HEK293 (cell line): ENCODE measurements around the gene GAL.

ENCODE experiments used
- OVOL3 ChIP-seq: fragments of 450-650 bp; formaldehyde crosslinking; IDR thresholded peaks from 2 replicates; pipeline ENCODE4 v1.5.1; 2016; ENCODE audit warnings: missing biosample characterization, missing genetic modification characterization
- PBX3 ChIP-seq: sonication (generic); formaldehyde crosslinking; IDR thresholded peaks from 2 replicates; pipeline ENCODE4 v1.8.1; 2022; ENCODE audit warnings: mild to moderate bottlenecking, moderate library complexity, missing genetic modification reagents
- RBAK ChIP-seq: fragments of 450-650 bp; formaldehyde crosslinking; IDR thresholded peaks from 2 replicates; pipeline ENCODE4 v1.5.1; 2016; ENCODE audit warnings: missing biosample characterization, missing genetic modification characterization
- SCRT1 ChIP-seq: fragments of 450-650 bp; formaldehyde crosslinking; IDR thresholded peaks from 2 replicates; pipeline ENCODE4 v1.5.1; 2016; ENCODE audit warnings: missing biosample characterization, missing genetic modification characterization, borderline replicate concordance
- SETDB1 ChIP-seq: IDR thresholded peaks from one replicate; pipeline ENCODE4 v1.6.1; 2017; ENCODE audit warnings: mild to moderate bottlenecking, low read length, moderate library complexity, mixed read lengths; ENCODE audit not compliant: insufficient read length
- TCF7L2 ChIP-seq: IDR thresholded peaks from 2 replicates; pipeline ENCODE4 v1.6.1; 2011; ENCODE audit warnings: low read depth, mild to moderate bottlenecking, inconsistent platforms, low read length, moderate library complexity, borderline replicate concordance
- TSHZ1 ChIP-seq: fragments of 450-650 bp; formaldehyde crosslinking; IDR thresholded peaks from 2 replicates; pipeline ENCODE4 v1.5.1; 2016; ENCODE audit warnings: missing biosample characterization, missing genetic modification characterization, borderline replicate concordance
- ZBTB1 ChIP-seq: fragments of 450-650 bp; formaldehyde crosslinking; IDR thresholded peaks from 2 replicates; pipeline ENCODE4 v1.5.1; 2016; ENCODE audit warnings: missing biosample characterization, missing genetic modification characterization
- ZBTB49 ChIP-seq: fragments of 450-650 bp; formaldehyde crosslinking; IDR thresholded peaks from 2 replicates; pipeline ENCODE4 v1.5.1; 2016; ENCODE audit warnings: missing biosample characterization, missing genetic modification characterization, low read depth
- ZBTB8A ChIP-seq: fragments of 450-650 bp; formaldehyde crosslinking; IDR thresholded peaks from 2 replicates; pipeline ENCODE4 v1.5.1; 2016; ENCODE audit warnings: missing biosample characterization, missing genetic modification characterization
- ZEB2 ChIP-seq: fragments of 450-650 bp; formaldehyde crosslinking; IDR thresholded peaks from 2 replicates; pipeline ENCODE4 v1.5.1; 2016; ENCODE audit warnings: missing biosample characterization, missing genetic modification characterization
- ZNF138 ChIP-seq: fragments of 450-650 bp; formaldehyde crosslinking; IDR thresholded peaks from 2 replicates; pipeline ENCODE4 v1.5.1; 2016; ENCODE audit warnings: missing biosample characterization, missing genetic modification characterization, borderline replicate concordance
- ZNF18 ChIP-seq: fragments of 450-650 bp; formaldehyde crosslinking; IDR thresholded peaks from 2 replicates; pipeline ENCODE4 v1.5.1; 2016; ENCODE audit warnings: missing biosample characterization, missing genetic modification characterization
- ZNF214 ChIP-seq: fragments of 450-650 bp; formaldehyde crosslinking; IDR thresholded peaks from 2 replicates; pipeline ENCODE4 v1.5.1; 2017; ENCODE audit warnings: missing biosample characterization, mild to moderate bottlenecking, missing genetic modification characterization, borderline replicate concordance
- ZNF223 ChIP-seq: fragments of 450-650 bp; formaldehyde crosslinking; IDR thresholded peaks from 2 replicates; pipeline ENCODE4 v1.5.1; 2016; ENCODE audit warnings: missing biosample characterization, missing genetic modification characterization
- ZNF335 ChIP-seq: fragments of 450-650 bp; formaldehyde crosslinking; conservative IDR thresholded peaks from 2 replicates; pipeline ENCODE4 v1.5.1; 2016; ENCODE audit warnings: missing biosample characterization, missing genetic modification characterization
- ZNF37A ChIP-seq: fragments of 450-650 bp; IDR thresholded peaks from 2 replicates; pipeline ENCODE4 v1.5.1; 2018; ENCODE audit warnings: missing biosample characterization, missing genetic modification characterization
- ZNF398 ChIP-seq: fragments of 450-650 bp; formaldehyde crosslinking; IDR thresholded peaks from 2 replicates; pipeline ENCODE4 v1.5.1; 2017; ENCODE audit warnings: missing biosample characterization, missing genetic modification characterization
- ZNF514 ChIP-seq: fragments of 450-650 bp; formaldehyde crosslinking; IDR thresholded peaks from 2 replicates; pipeline ENCODE4 v1.5.1; 2016; ENCODE audit warnings: missing biosample characterization, missing genetic modification characterization
- ZNF544 ChIP-seq: fragments of 450-650 bp; formaldehyde crosslinking; IDR thresholded peaks from 2 replicates; pipeline ENCODE4 v1.5.0; 2017; ENCODE audit warnings: missing biosample characterization, missing genetic modification characterization
- ZNF610 ChIP-seq: fragments of 450-650 bp; formaldehyde crosslinking; IDR thresholded peaks from 2 replicates; pipeline ENCODE4 v1.5.1; 2016; ENCODE audit warnings: missing biosample characterization, missing genetic modification characterization, borderline replicate concordance
- ZNF629 ChIP-seq: fragments of 450-650 bp; formaldehyde crosslinking; IDR thresholded peaks from 2 replicates; pipeline ENCODE4 v1.5.1; 2017; ENCODE audit warnings: missing biosample characterization, missing genetic modification characterization
- ZNF645 ChIP-seq: fragments of 450-650 bp; formaldehyde crosslinking; IDR thresholded peaks from 2 replicates; pipeline ENCODE4; 2016; ENCODE audit warnings: missing biosample characterization, missing genetic modification characterization
- ZNF768 ChIP-seq: fragments of 450-650 bp; formaldehyde crosslinking; IDR thresholded peaks from 2 replicates; pipeline ENCODE4 v1.5.1; 2018; ENCODE audit warnings: missing biosample characterization, mild to moderate bottlenecking, missing genetic modification characterization
- ZSCAN5A ChIP-seq: fragments of 450-650 bp; formaldehyde crosslinking; IDR thresholded peaks from 2 replicates; pipeline ENCODE4 v1.5.1; 2016; ENCODE audit warnings: missing biosample characterization, missing genetic modification characterization

Gene GAL

GRCh38 chr11:68659158-68659921 lies 25.0 kb upstream of the GAL start (continued):
- TF ChIP-seq ZEB2 (tag by site-specific recombination): peak; percentile 93
- peak; percentile 23; the same call in 1 of the 2 replicates for TF ChIP-seq TSHZ1 (tag by site-specific recombination)
- TF ChIP-seq ZNF645 (tag by site-specific recombination): no peak
- peak; percentile 49; the same call in 1 of the 2 replicates for TF ChIP-seq ZNF18 (tag by site-specific recombination)
- peak; percentile 98 for TF ChIP-seq ZBTB8A (tag by site-specific recombination)
- no peak for TF ChIP-seq ZNF223 (tag by site-specific recombination)
- no peak for TF ChIP-seq ZNF214 (tag by site-specific recombination)
- no peak for TF ChIP-seq ZBTB49
- peak; percentile 24; the same call in 1 of the 2 replicates for TF ChIP-seq ZNF335 (tag by site-specific recombination)
- TF ChIP-seq ZSCAN5A: no peak
- no peak for TF ChIP-seq PBX3
- peak; percentile 60; the same call in 1 of the 2 replicates for TF ChIP-seq ZBTB1
- TF ChIP-seq ZNF629 (tag by site-specific recombination): peak; percentile 75
- TF ChIP-seq TCF7L2: no peak
- peak; percentile 40; the same call in 1 of the 2 replicates for TF ChIP-seq ZNF398 (tag by site-specific recombination)
- TF ChIP-seq ZNF768 (tag by site-specific recombination): no peak
- TF ChIP-seq SETDB1: no peak
- TF ChIP-seq RBAK (tag by site-specific recombination): no peak
- 0 out of 2 replicates have a peak, but pooled peaks have one; percentile 27 for TF ChIP-seq ZNF610
- TF ChIP-seq ZNF514 (tag by site-specific recombination): no peak
- TF ChIP-seq ZNF544 (tag by site-specific recombination): no peak
- no peak for TF ChIP-seq OVOL3 (tag by site-specific recombination)
- no peak for TF ChIP-seq SCRT1
- TF ChIP-seq ZNF138 (tag by site-specific recombination): no peak
- TF ChIP-seq ZNF37A (tag by site-specific recombination): no peak
